HG03469 (cell line): ENCODE results near the gene IRX3.
"Not testable (repeated sequence)": the region's sequence is repeated elsewhere in the genome, so short reads cannot be mapped to it uniquely, and the experiment has no call there.

Experiments
- ATAC-seq: cut with Tn5 transposase; IDR thresholded peaks from one replicate; pipeline ENCODE4 v1.9.1; 2021; ENCODE audit warnings: mild to moderate bottlenecking, moderate library complexity, moderate number of reproducible peaks; ENCODE audit not compliant: unreplicated experiment

Gene IRX3

DNA sequence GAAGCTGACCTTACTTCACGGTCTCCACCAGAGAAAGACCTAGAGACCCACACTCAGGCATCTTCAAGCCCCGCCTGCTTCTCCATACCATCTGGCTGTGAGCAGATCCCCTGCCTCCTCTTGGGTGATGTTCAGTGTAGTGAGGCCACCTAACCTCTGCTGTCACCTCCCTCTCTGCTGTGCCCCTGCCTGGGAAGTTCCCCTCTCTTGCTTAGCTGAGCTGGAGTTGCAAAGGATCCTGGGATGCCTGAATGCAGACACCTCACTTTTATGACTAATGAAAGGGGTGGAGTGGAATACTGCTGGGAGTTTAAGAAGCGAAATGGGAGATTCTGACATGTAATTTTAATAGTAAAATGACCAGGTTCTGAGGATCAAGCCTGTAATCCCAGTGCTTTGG is 5.8 kb downstream of the IRX3 start:
- no peak for ATAC-seq

DNA sequence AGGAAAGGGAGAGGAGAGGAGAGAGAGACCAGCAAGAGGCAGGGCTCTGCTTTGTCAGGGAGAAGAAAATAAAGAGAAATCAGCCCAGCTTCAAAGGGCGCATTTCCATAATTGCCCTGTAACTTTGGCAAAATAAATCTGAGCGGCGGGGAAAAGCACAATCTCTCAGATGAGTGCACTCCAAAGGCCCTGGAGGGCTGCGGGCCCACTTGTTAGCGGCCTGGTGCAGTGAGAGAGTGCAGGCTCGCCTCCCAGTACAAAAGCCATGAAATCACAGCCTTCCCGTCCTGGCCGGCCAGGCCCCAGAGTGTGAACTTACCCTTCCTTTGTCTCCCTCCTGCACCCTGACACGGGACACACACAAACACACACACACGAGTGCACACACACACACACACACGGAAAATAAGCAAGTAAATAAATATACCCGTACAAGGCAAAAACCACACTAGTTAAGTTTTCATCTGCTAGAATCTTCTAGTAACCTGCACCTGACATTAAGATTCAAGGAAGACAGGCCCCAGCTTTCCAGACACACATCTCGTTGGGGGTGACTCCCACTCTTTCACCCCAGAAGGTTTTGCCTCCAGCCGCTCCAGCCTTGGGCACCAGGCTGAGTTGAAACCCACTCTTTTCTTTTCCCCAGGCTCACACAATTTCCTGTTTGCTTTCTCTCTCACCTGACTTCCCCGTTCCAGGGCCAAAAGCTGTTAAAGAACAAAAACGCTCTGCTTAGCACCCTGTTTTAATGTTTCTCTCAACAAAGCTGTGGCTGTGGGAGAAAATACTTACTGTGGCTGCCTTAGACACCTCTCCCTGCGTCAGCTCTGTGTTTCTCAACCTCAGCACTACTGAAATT is 8.5 kb downstream of the IRX3 start:
- no peak for ATAC-seq

DNA sequence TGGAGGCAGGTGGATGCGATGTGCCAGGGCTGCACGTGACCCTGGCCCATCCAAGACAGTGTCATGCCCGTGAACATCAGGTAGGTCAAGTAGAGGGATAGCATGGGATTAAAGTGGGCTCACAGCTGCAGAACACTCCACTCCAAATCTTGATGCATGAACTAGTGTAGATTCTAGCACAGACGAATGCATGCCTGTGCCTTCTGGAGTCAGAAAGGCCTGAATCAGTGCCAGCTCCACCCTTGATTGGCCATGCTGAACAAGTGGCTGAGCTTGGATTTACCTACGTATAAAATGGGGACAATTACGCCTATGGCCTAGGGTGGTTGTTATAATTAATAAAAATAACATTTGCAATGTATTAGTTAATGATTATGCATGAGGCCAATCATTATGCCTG is 10.6 kb downstream of the IRX3 start:
- no peak for ATAC-seq

DNA sequence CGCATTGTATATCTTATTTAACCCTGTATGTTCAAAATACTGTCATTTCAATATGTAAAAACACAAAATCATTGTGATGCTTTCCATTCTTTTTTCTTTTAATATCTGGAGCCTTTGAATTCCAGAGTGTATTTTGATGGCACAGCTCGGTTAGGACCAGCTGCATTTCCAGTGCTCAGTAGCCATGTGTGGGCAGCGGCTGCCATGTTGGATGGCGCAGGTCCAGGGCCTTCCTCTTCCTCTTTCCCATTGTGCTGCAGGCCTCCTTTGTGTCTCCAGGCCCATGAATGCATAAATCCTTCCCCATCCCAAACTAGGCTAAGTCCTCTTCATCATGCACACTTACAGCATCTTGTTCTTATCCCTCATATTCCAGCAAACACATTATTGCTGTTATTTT is 13.0 kb downstream of the IRX3 start:
- ATAC-seq: no peak

DNA sequence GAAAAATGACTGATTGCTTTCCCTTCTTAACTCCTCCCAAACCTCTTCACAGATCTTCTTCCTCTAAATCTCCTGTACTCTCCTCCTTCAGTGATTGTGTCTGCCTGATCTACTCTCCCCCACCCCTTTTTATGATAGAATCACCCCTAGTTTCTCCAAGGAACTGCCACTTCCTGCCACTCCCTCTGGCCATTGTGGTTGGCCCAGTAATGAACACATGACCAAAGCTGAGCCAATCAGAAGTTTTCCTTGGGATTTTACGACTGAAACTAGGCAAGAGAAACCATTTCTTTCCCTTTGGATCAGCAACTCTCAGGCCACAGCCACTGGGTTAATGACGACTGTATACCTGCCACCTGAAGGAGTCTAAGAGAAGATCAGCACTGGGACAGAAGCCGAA is 15.9 kb downstream of the IRX3 start:
- no peak for ATAC-seq

DNA sequence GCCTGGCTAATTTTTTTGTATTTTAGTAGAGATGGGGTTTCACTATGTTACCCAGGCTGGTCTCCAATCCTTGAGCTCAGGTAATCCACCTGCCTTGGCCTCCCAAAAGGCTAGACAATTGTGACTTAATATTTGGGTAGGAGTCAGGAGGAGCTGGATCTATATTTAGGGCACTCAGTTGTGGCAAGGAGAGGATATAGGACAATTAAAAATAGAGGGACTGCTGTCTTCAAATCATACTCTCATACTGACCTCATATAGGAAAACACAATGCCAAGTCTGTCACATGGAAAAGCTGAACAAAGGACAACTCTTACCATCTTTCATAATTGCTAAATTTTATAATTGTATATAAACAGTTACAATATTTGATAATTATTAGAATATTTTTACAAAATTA is 17.1 kb downstream of the IRX3 start:
- no peak for ATAC-seq

DNA sequence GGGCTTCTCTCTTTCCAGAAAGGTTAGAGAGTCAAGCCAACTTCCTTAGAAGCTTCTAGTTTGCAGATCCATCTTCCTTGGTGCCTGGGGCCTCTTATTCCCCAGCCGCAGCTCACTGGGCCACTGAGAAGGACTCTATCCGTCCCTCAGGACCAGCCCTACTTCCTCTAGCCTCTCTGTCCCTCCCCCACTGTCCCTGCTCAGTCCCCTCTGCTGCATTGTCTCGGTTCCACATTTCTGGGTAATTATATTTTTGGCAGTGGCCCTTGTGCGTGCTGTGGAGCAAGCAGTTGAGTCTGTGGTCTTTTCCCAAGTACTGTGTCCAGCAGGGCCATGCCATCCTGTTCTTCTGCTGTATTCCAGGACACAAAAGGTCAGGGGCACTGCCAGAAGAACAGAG is 17.8 kb downstream of the IRX3 start:
- no peak for ATAC-seq

DNA sequence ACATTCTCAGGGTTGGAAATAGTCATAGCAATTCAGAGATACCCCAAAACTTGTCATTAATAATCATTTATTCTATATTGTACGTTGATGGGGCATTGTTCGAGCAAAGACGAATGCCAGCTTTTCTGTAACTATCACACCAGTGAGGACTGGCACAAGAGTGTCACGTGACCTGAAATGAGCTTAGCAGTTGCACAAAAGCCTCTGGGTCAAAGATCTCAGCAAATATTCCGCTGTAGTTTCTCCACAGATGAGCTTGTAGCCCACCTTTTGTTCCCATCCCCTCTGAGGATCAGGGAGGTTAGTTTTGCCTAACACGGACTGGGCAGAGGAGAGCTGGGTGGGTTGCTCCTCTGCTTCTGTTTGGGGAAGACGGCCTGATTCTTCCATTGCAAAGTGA is 18.2 kb downstream of the IRX3 start:
- ATAC-seq: no peak

DNA sequence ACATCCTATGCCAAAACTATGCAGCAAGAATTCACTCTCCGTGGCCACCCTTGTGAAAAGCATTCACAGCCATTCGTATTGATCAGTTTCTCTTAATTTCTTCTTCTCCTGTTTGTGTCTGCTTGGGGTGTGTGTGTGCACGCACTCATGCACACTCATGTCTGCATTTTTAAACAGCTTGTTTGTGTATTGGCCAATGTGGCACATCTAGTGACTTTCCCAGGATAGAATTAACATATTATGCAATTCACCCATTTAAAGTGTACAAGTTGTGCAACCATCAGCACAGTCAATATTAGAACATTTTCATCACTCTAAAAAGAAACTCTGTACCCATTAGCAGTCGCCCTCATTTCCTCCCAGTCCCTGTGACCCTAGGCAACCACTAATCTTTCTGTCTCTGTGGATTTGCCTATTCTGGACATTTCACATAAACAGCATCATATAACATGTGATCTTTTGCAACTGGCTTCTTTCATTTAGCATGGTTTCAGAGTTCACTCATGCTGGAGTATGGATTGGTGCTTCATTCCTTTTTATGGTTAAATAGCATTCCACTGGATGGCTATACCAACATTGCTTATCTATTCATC is 20.1 kb downstream of the IRX3 start:
- no peak for ATAC-seq

DNA sequence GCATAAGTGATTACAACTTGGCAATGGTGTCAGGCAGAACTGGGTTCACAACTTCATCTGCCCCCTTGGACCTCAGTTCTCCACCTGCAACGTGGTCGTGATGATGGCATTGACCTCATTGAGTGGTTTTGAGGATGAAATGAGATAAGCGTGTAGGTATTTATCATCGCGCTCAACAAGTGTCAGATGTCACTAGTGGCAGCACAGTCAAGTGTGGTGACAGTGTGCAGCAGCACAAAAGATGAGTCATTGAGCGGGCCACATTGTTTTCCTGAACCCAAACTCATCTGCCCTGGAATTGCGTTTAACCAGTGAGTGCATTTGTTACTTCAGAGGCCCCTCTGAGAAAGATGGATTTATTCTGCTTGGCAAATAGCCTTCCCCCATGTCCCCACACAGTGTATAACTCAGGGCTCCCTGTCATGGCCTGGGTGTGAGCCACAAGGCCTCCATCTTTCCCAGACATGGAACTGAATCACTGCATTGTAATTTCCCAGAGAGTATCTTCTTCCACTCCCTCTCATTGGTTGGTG is 20.9 kb downstream of the IRX3 start:
- ATAC-seq: no peak

DNA sequence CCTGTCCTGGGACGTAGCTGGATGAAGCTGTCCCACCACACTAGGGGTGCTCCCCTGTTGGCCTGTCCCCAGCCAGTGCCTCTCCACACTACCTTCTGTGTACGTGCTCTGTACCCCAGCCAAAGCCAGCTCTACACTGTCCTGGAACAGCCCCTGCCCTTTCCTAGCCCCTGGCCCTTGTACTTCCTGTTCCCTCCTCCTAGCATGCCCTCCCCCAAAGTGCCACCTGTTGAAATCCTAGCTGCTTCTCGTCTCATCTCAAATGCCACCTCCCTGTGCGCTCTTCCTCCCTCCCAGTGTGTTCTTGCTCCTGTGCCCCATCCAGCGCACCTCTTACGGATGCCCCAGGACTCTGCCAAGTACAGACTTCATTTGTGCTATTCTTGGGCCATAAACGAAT is 33.5 kb downstream of the IRX3 start:
- ATAC-seq: no peak

DNA sequence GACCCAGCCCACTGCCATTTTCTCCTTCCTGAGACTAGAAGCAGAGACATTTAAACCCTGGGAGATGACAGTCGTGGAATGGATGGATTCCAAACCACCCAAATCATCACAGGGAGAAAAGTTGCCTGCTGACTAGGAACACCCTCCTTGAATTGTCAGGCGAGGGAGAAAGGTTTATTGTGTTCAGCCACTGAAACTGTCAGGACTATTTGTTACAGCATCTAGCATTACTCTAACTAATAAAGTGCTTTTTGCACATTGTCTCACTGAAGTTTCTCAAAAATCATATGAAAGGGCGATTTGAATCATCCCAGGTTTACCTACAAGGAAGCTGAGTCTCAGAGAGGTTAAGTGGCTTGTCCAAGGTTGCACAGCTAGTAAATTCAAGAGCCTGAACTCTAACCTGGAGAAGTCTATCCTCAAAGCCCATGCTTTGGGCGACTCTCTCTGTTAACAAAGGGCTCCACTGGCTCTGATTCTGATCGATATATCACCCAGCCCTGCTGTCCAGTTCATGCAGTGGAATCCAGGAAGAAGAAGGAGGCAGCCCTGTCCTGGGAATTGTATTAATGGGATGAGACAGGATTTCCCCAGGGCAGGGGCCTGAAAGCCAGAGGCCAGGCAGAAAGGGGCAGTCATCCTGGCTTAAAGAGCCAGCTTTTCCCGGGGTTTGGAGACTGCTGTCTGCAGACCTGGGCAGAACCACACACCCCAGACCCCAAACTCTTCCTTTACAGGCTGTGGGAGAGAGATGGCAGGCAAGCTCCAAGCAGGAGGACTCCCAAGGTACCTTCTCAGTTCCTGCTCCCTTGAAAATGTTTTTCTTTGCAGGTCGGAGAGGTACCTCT is 37.5 kb downstream of the IRX3 start:
- no peak for ATAC-seq

DNA sequence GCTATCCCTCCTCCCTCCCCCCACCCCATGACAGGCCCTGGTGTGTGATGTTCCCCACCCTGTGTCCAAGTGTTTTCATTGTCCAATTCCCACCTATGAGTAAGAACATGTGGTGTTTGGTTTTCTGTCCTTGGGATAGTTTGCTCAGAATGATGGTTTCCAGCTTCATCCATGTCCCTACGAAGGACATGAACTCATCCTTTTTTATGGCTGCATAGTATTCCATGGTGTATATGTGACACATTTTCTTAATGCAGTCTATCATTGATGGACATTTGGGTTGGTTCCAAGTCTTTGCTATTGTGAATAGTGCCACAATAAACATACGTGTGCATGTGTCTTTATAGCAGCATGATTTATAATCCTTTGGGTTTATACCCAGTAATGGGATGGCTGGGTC is 38.9 kb downstream of the IRX3 start:
- ATAC-seq: not testable (repeated sequence)

DNA sequence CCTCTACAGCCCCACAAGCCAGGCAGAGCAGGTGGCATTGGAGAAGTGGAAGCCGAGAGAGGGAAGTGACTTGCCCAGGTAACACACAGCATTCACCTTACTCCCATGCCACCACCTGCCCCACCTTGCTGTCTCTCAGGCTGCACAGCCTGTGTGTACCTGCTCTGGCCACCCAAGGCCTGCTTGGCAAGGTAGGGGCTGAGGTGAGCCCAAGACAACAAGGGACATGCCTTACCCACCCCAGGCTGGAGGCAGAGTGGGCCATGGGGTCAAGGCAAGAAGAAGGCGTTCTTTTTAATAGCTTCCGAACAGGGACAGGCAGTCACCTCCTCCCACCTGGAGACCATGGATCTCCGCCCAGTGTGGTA is 40.1 kb downstream of the IRX3 start:
- no peak for ATAC-seq

DNA sequence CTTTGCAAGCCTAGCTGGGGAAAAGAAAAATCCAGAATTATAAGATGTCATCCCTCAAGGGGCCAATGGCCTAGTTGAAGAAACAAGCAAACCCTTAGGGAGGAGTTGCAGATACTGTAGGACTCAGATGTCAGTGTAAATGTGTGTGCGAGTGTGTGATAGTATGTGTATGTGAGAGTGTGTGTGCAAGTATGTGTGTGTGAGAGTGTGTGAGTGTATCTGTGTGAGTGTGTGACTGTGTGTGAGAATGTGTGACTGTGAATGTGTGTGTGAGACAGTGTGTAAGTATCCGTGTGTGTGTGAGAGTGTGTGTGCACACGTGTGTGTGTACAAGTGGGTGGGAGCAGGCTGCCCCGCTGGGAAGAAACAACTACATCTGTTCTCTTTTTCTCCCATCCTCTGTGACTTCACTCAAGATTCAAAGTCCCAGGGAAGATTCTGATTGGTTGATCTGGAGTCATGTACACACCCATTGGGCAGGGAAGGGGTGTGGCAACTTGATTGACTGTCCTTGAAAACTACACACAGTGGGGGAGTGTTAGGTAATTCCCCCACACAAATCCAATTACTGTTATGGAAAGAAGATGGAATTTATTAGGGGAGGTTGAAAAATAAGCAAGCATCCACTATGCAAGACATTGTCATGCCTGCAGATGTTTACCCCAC is 40.7 kb downstream of the IRX3 start:
- no peak for ATAC-seq

DNA sequence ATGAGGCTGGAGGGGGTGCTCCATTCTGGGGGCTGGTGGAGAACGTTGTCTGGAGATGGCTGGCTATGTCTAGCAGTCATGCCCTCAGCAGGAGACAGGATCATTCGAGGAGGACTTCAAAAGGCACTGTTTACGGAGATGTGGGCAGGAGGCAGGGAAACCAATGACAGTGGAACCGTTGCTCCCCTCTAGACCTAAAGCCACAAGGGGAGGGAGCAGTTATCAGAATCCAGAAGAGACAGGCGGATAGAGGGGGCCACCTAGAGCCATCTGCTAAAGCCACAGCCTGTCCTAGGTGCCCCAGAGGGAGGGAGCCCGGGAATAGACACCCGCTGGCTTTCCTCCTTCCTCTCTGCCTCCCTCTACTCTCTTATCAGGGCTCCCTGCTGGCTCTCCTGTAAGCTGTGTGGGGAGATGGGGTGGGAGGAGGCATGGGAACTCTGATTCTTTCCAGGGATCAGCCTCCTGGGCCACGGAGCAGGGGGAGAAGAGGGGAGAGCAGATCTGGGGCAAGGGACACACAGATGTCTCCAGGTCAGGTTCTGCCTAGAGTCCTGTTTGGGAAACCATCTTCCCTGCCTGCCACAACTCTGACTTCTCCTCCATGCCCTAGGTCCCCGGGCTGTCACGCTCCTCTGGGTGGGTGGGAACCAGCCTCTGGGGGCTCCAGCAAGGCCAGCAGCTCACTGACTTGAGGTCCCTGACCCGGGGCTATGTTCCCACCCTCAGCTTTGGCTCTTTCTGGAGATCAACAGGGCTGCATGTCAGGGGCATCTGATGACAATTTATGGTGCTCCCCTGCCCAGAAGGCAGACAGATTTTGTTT is 42.3 kb downstream of the IRX3 start:
- ATAC-seq: no peak

DNA sequence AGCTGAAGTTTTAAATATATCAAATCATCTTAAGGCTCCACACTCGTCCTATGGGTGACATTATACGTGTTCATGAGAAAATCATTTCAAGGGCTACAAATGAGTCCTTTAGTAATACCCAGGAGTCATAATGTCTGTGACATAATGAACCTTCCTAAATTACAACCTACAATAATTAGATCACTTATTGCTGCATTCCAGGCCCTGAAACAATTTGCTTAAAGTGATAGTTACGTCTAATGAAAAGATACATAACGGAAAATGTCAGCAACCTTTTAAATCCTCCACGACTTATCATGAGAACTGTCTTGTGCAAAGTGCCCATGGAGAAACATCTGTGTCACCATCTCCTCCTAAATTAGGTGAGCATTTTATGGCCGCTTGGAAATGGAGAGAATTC is 43.4 kb downstream of the IRX3 start:
- ATAC-seq: no peak

DNA sequence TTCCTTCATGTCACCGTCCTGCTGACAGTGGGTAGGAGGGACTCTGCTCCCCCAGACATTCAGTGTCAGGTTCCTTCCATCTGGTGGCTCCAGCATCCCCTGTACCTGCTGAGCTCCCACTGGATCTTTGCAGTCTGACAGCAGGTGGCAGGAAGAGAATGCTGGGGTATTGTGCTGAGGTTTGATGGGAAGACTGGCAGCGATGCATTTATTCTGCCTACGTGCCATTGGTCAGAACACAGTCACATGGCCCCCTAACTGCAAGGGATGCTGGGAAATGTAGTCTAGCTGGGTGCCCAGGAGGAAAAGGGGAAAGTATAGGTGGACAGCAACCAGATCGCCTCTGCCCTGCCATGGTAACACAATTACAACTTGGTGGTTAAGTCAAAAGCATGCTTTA is 44.4 kb downstream of the IRX3 start:
- ATAC-seq: no peak

DNA sequence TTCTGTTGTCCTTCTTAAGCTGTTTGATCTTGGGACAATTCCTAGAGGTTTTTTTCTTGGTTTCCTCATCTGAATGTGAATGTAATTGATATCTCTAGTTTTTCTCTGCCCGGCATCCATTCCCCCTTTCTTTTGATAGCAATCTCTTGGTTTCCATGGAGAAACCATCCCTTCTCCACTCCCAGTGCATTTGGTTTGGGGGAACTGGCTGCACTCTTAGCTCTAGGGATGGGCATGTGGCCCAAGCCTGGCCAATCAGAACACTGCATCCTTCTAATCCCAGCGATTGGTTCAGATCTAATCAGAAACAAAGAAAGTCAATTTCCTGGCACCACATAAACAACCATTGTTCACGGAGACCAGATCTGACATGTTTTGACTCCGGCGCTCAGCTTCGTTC is 45.1 kb downstream of the IRX3 start:
- ATAC-seq: no peak
